OCI-LY7 (cell line): Measurements from ENCODE around the gene CD44. TPM values are rescaled to one million over a fixed set of nuclear protein-coding genes. Genes with fewer than 3 reads are reported as not detected.

ENCODE experiments used
- Bru-seq: library from RNA; stranded (reverse); fragments of 400-500 nt; gene quantifications from one replicate; lab custom pipeline; 2021; lab: Mats Ljungman, UMichigan
- BruChase-seq, 2 experiments: library from RNA; stranded (reverse); fragments of 400-500 nt; gene quantifications; one replicate each; lab custom pipeline; 2021; lab: Mats Ljungman, UMichigan
- BruUV-seq: library from RNA; stranded (reverse); fragments of 400-500 nt; replicated peaks from 2 replicates; lab custom pipeline; 2021; lab: Mats Ljungman, UMichigan
- CTCF ChIA-PET: fragments of 300-600 bp; sonication (Branson Sonifier 250); formaldehyde crosslinking; loops from one replicate; lab custom pipeline; 2022; ENCODE audit warnings: antibody characterized with exemption; ENCODE audit not compliant: unreplicated experiment; lab: Charles Lee
- POLR2A ChIA-PET: fragments of 300-600 bp; sonication (Branson Sonifier 250); formaldehyde crosslinking; loops from one replicate; lab custom pipeline; 2022; ENCODE audit warnings: antibody characterized with exemption; lab: Charles Lee
- DNase-seq: peaks from one replicate; pipeline ENCODE4 v3.0.0-alpha.2; 2015; ENCODE audit warnings: low spot score
- H2AFZ ChIP-seq: fragments of 200-600 bp; sonication (generic), shearing (Covaris generic); 2 replicates; pipeline ENCODE4 v1.6.1; 2014; ENCODE audit warnings: mild to moderate bottlenecking, antibody characterized with exemption, low read length, moderate library complexity
- H3K27ac ChIP-seq: fragments of 200-600 bp; sonication (generic); 2 replicates; pipeline ENCODE4 v1.5.1; 2014; ENCODE audit warnings: mixed run types, low read depth, mild to moderate bottlenecking, moderate library complexity, low read length, inconsistent platforms; ENCODE audit not compliant: poor library complexity, severe bottlenecking
- H3K36me3 ChIP-seq: fragments of 200-600 bp; sonication (generic); 2 replicates; pipeline ENCODE4 v1.6.1; 2014; ENCODE audit warnings: mild to moderate bottlenecking, antibody characterized with exemption, low read length, moderate library complexity, mixed read lengths; ENCODE audit not compliant: insufficient read depth
- H3K4me1 ChIP-seq: fragments of 200-600 bp; sonication (generic); 2 replicates; pipeline ENCODE4 v1.5.1; 2014; ENCODE audit warnings: mild to moderate bottlenecking, low read length; ENCODE audit not compliant: insufficient read depth, poor library complexity, severe bottlenecking
- H3K4me2 ChIP-seq: fragments of 200-600 bp; sonication (generic); 2 replicates; pipeline ENCODE4 v1.6.1; 2014; ENCODE audit warnings: mild to moderate bottlenecking, low read length
- H3K4me3 ChIP-seq: fragments of 200-600 bp; sonication (generic); 2 replicates; pipeline ENCODE4 v1.5.1; 2014; ENCODE audit warnings: mild to moderate bottlenecking, low read depth, low read length; ENCODE audit not compliant: poor library complexity, severe bottlenecking
- H3K79me2 ChIP-seq: fragments of 200-600 bp; sonication (generic); 2 replicates; pipeline ENCODE4 v1.6.1; 2016; ENCODE audit warnings: low read depth, mild to moderate bottlenecking, low read length, moderate library complexity, mixed read lengths; ENCODE audit not compliant: insufficient read depth
- H3K9me2 ChIP-seq: fragments of 200-600 bp; sonication (generic); 2 replicates; pipeline ENCODE4 v1.6.1; 2016; ENCODE audit warnings: mild to moderate bottlenecking, low read length, mixed read lengths; ENCODE audit not compliant: insufficient read depth
- H3K9me3 ChIP-seq: fragments of 200-600 bp; sonication (generic); 2 replicates; pipeline ENCODE4 v1.6.1; 2014; ENCODE audit warnings: mild to moderate bottlenecking, mixed run types, low read length, mixed read lengths
- H4K20me1 ChIP-seq: fragments of 200-600 bp; sonication (generic); 2 replicates; pipeline ENCODE4 v1.6.1; 2014; ENCODE audit warnings: mild to moderate bottlenecking, antibody characterized with exemption, low read length, moderate library complexity, mixed read lengths; ENCODE audit not compliant: insufficient read depth
- EZH2phosphoT487 ChIP-seq: fragments of 200-600 bp; sonication (generic); IDR thresholded peaks from 2 replicates; pipeline ENCODE4 v1.6.1; 2018; ENCODE audit warnings: low read depth, borderline replicate concordance, mild to moderate bottlenecking, mixed run types, antibody characterized with exemption, low read length, moderate library complexity, mixed read lengths
- intact Hi-C: fragments of 100-400 bp; cut with micrococcal nuclease; formaldehyde crosslinking; loops from one replicate; pipeline ENCODE4 v1.10.0; 2022; ENCODE audit not compliant: unreplicated experiment
- long read RNA-seq: library from polyadenylated mRNA; stranded (forward); transcript quantifications from one replicate; pipeline ENCODE4 v2.0.0, GENCODE V29; 2022
- total RNA-seq, 2 experiments: library from RNA; depleted of rRNA in 1 of 2; stranded (reverse); fragments of >200 nt in 1 of 2; shearing (Covaris generic) in 1 of 2; gene quantifications; 2 replicates each; pipeline ENCODE4 v1.2.3, GENCODE V29; 2014 to 2022
- TF ChIP-seq, protein P1 (sequence below): fragments of 200-600 bp; sonication (generic); conservative IDR thresholded peaks from 2 replicates; pipeline ENCODE4 v1.5.1; 2014; ENCODE audit warnings: mild to moderate bottlenecking, antibody characterized with exemption, low read length, moderate library complexity, mixed read lengths

The CD44 gene
- total RNA-seq (2014; rRNA removed; shearing (Covaris generic)) (not detected in 2 replicates), total RNA-seq (2022) (0.07 and 0.55 TPM in 2 replicates), Bru-seq, nascent RNA (percentile 17 among the genes with signal in this experiment), BruChase-seq, experiment 1, labeled RNA remaining after a 6-hour chase (percentile 13 among the genes with signal in this experiment), BruChase-seq, experiment 2, labeled RNA remaining after a 2-hour chase (percentile 18 among the genes with signal in this experiment)
- long read RNA-seq = 0 reads

GRCh38 chr11:35138943-35139721 lies at the start of gene CD44:
Gene CD44, plus strand, starts transcription at chr11:35139171. Its CDS starts 133 bp downstream, at chr11:35139304.
- no peaks in the 10 kb centered on the region for H4K20me1 ChIP-seq
- H3K27ac ChIP-seq = no peak within 1 kb of the TSS
- no peaks in the 10 kb centered on the region for H3K36me3 ChIP-seq
- H3K9me3 ChIP-seq = no peaks in the 10 kb centered on the region
- TF ChIP-seq, protein P1, sequence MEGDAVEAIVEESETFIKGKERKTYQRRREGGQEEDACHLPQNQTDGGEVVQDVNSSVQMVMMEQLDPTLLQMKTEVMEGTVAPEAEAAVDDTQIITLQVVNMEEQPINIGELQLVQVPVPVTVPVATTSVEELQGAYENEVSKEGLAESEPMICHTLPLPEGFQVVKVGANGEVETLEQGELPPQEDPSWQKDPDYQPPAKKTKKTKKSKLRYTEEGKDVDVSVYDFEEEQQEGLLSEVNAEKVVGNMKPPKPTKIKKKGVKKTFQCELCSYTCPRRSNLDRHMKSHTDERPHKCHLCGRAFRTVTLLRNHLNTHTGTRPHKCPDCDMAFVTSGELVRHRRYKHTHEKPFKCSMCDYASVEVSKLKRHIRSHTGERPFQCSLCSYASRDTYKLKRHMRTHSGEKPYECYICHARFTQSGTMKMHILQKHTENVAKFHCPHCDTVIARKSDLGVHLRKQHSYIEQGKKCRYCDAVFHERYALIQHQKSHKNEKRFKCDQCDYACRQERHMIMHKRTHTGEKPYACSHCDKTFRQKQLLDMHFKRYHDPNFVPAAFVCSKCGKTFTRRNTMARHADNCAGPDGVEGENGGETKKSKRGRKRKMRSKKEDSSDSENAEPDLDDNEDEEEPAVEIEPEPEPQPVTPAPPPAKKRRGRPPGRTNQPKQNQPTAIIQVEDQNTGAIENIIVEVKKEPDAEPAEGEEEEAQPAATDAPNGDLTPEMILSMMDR = no peak
- TF ChIP-seq EZH2phosphoT487 = no peak
- no peak for DNase-seq
- peaks cover 13% of the 10 kb centered on the region for H3K4me1 ChIP-seq
- H3K9me2 ChIP-seq = no peaks in the 10 kb centered on the region
- BruUV-seq = no TSS peak
- H3K79me2 ChIP-seq = no peaks in the 10 kb centered on the region
- H3K4me3 ChIP-seq = no peak within 1 kb of the TSS
- ChIA-PET CTCF (no interaction called here), POLR2A (interaction anchor here (0.9 to 1.5 kb wide), 2 partner anchors 22 to 32 kb away, joined by 3 to 4 read pairs; no protein-coding TSS in a partner anchor)
- intact Hi-C loops = no loop called here
- no peak within 1 kb of the TSS; the same call in 1 of the 2 replicates for H3K4me2 ChIP-seq
- H2AFZ ChIP-seq = no peak within 1 kb of the TSS

GRCh38 chr11:35089666-35090065 lies 49.3 kb upstream of the CD44 start:
- TF ChIP-seq EZH2phosphoT487 = no peak
- TF ChIP-seq, protein P1 = no peak

More at GRCh38 chr11:35089666-35090065, 49.3 kb upstream of the CD44 start:
- ChIA-PET POLR2A (interaction anchor here (0.7 to 3.4 kb wide), 11 partner anchors 8 to 66 kb away, joined by 3 to 22 read pairs (median 4); no protein-coding TSS in a partner anchor), CTCF (interaction anchor here (0.5 to 1.6 kb wide), 2 partner anchors 11 to 77 kb away, joined by 3 to 7 read pairs; no protein-coding TSS in a partner anchor)
- no TSS peak for BruUV-seq
- no peaks in the 10 kb centered on the region for H3K36me3 ChIP-seq
- H3K9me2 ChIP-seq = no peaks in the 10 kb centered on the region
- intact Hi-C loops = no loop called here
- H3K9me3 ChIP-seq = no peaks in the 10 kb centered on the region
- peak overlapping the region; percentile 41 for H3K4me3 ChIP-seq
- peak; percentile 77 for DNase-seq
- peak overlapping the region; percentile 67 for H3K27ac ChIP-seq
- no peaks in the 10 kb centered on the region for H3K79me2 ChIP-seq
- H3K4me1 ChIP-seq = peaks cover 45% of the 10 kb centered on the region
- peak overlapping the region; percentile 57; the same call in 1 of the 2 replicates for H2AFZ ChIP-seq
- no peaks in the 10 kb centered on the region for H4K20me1 ChIP-seq
- peak overlapping the region; percentile 83 for H3K4me2 ChIP-seq
